ENCODE results near the gene SGMS1. TPM values are rescaled to one million over a fixed set of nuclear protein-coding genes. Genes with fewer than 3 reads are reported as not detected.

SGMS1 gene
- total RNA-seq, 1 donor from 2014 or later, result 93.8 TPM

GRCh38 chr10:50585921-50586739 lies 37.6 kb downstream of the SGMS1 start:
- H3K9me3 ChIP-seq, result no peaks in the 10 kb centered on the region
- intact Hi-C loops (cut with DNase I), result no loop called here
- H3K27ac ChIP-seq, result no peak overlapping the region
- H3K4me3 ChIP-seq, result no peak overlapping the region
- H3K27me3 ChIP-seq, result no peaks in the 10 kb centered on the region
- H3K4me1 ChIP-seq, result peaks cover 11% of the 10 kb centered on the region
- H3K36me3 ChIP-seq, result peaks cover 0 to 9% of the 10 kb centered on the region in 2 donors
- TF ChIP-seq POLR2A (IDR thresholded peaks at IDR 0.05) (no peak), CTCF (IDR thresholded peaks at IDR 0.05) (no peak), POLR2AphosphoS5 (IDR thresholded peaks at IDR 0.05; ENCODE audit: insufficient read depth in 1 of 2, low read depth in 1 of 2) (peak in 1 of 2 donors; percentile 21)
- no peak for DNase-seq (ENCODE audit: extremely low spot score in 2 of 2)

GRCh38 chr10:50582766-50583762 lies 40.7 kb downstream of the SGMS1 start:
- peaks cover 33% of the 10 kb centered on the region for H3K4me1 ChIP-seq
- H3K27me3 ChIP-seq, result no peaks in the 10 kb centered on the region
- TF ChIP-seq CTCF (IDR thresholded peaks at IDR 0.05), result no peak
- no peak for TF ChIP-seq POLR2A (IDR thresholded peaks at IDR 0.05)
- TF ChIP-seq POLR2AphosphoS5 (IDR thresholded peaks at IDR 0.05; ENCODE audit: insufficient read depth in 1 of 2, low read depth in 1 of 2), result no peak
- intact Hi-C loops (cut with DNase I), result no loop called here
- no peak overlapping the region for H3K27ac ChIP-seq
- H3K4me3 ChIP-seq, result no peak overlapping the region
- H3K9me3 ChIP-seq, result no peaks in the 10 kb centered on the region
- no peak for DNase-seq (ENCODE audit: extremely low spot score in 2 of 2)
- H3K36me3 ChIP-seq, result no peaks in the 10 kb centered on the region

- Histone ChIP-seq H3K27ac (no peak overlapping the region), H3K36me3 (no peaks in the 10 kb centered on the region), H3K4me1 (peaks cover 38% of the 10 kb centered on the region), H3K9me3 (no peaks in the 10 kb centered on the region), H3K4me3 (no peak overlapping the region), H3K27me3 (no peaks in the 10 kb centered on the region)
- TF ChIP-seq POLR2A (IDR thresholded peaks at IDR 0.05) (no peak), CTCF (IDR thresholded peaks at IDR 0.05) (no peak), POLR2AphosphoS5 (IDR thresholded peaks at IDR 0.05; ENCODE audit: insufficient read depth in 1 of 2, low read depth in 1 of 2) (no peak)
- no peak for DNase-seq (ENCODE audit: extremely low spot score in 2 of 2)
- intact Hi-C loops (cut with DNase I), result no loop called here
These were observed 41.7 kb downstream of the SGMS1 start for GRCh38 chr10:50582046-50582445.

GRCh38 chr10:50580262-50580891 lies 43.4 kb downstream of the SGMS1 start:
- H3K4me1 ChIP-seq, result peaks cover 51% of the 10 kb centered on the region
- no peak for DNase-seq (ENCODE audit: extremely low spot score in 2 of 2)
- TF ChIP-seq POLR2A (IDR thresholded peaks at IDR 0.05) (no peak), POLR2AphosphoS5 (IDR thresholded peaks at IDR 0.05; ENCODE audit: insufficient read depth in 1 of 2, low read depth in 1 of 2) (no peak), CTCF (IDR thresholded peaks at IDR 0.05) (no peak)
- H3K27me3 ChIP-seq, result no peaks in the 10 kb centered on the region
- H3K4me3 ChIP-seq, result no peak overlapping the region
- H3K27ac ChIP-seq, result no peak overlapping the region
- no peaks in the 10 kb centered on the region for H3K36me3 ChIP-seq
- H3K9me3 ChIP-seq, result no peaks in the 10 kb centered on the region
- intact Hi-C loops (cut with DNase I), result no loop called here

Data from vagina (tissue), 2 donors.